ENCODE measurements around the gene LCLAT1. TPM values are rescaled to one million over a fixed set of nuclear protein-coding genes. Genes with fewer than 3 reads are reported as not detected.

The LCLAT1 gene
- total and polyA plus RNA-seq, 2 of the 4 experiments (the other 2 are of a cell fraction), result 7.5 to 11.5 TPM

DNA sequence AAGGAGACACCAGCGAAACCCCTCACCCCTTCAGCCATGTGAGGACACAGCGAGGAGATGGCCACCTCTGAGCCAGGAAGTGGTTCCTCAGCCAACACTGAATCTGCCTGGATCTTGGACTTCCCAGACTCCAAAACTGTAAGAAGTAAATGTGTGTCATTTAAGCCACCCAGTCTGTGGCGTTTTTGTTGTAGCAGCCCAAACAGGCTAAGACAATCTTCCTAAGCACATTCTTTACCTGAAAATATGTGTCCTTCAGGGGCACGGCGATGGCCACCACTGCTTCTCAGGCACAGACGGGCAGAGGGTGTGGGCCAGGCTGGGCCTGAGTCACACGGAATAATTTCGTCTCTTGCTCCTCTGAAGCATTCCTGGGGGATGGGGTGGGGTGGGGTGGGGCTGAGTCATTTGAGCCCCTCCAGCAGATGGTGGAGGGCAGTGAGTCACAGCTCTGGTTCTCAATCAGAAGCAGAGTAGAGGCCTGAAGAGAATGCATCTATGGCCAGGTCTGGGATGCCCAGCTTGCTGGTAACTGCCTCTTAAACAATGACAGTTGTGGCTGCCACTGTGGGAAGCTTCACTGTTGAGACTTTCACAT lies 217.8 kb downstream of the LCLAT1 start:
- Histone ChIP-seq H3K27me3 (ENCODE audit: control insufficient read depth, insufficient read depth, low read length) (no peaks in the 10 kb centered on the region), H2BK5ac (ENCODE audit: low read depth, low read length, poor library complexity, severe bottlenecking) (peak overlapping the region; percentile 99), H3K56ac (ENCODE audit: extremely low read depth, insufficient read depth, low read length) (peak overlapping the region; percentile 98), H3K14ac (replicated peaks; ENCODE audit: low read depth, low read length) (peak overlapping the region; percentile 98), H4K8ac (ENCODE audit: low read depth in 2 of 2, low read length in 2 of 2) (peak overlapping the region; percentile 98 to 99), H3K23ac (ENCODE audit: low read depth, low read length) (peak overlapping the region; percentile 99), H3K9me1 (ENCODE audit: insufficient read depth, low read length) (peaks cover 23% of the 10 kb centered on the region), H2AK5ac (ENCODE audit: low read depth, low read length) (peak overlapping the region; percentile 98), H3K18ac (ENCODE audit: low read depth, low read length) (peak overlapping the region; percentile 99), H2BK120ac (ENCODE audit: low read depth, low read length) (peak overlapping the region; percentile 100), H3K4me1 (ENCODE audit: control insufficient read depth, insufficient read depth, low read length) (peaks cover 26% of the 10 kb centered on the region), H2BK15ac (ENCODE audit: low read depth, low read length) (peak overlapping the region; percentile 98), H4K5ac (ENCODE audit: low read depth, low read length) (peak overlapping the region; percentile 96), H4K91ac (ENCODE audit: insufficient read depth, low read depth, low read length) (peak overlapping the region; percentile 99), H3K4me3 (ENCODE audit: insufficient read depth, low read depth, low read length) (no peak overlapping the region), H2AFZ (replicated peaks; ENCODE audit: low read length, poor library complexity) (peak overlapping the region; percentile 77), H2AK9ac (replicated peaks; ENCODE audit: low read depth, low read length, poor library complexity) (peak overlapping the region; percentile 93), H3K79me1 (ENCODE audit: low read depth in 1 of 2, low read length in 2 of 2) (peaks cover 0 to 16% of the 10 kb centered on the region in 2 experiments; a peak in 3 of 4 replicates), H3K9ac (ENCODE audit: low read depth, low read length) (peak overlapping the region; percentile 64), H3K36me3 (ENCODE audit: control insufficient read depth, insufficient read depth, low read length) (no peaks in the 10 kb centered on the region), H3K4ac (ENCODE audit: low read depth, low read length) (peak overlapping the region; percentile 98), H4K20me1 (ENCODE audit: insufficient read depth, low read length) (no peaks in the 10 kb centered on the region), H3K27ac (ENCODE audit: insufficient read depth, low read length) (peak overlapping the region; percentile 97), H3K9me3 (ENCODE audit: control insufficient read depth, insufficient read depth, low read length) (peaks cover 4% of the 10 kb centered on the region), H3K4me2 (ENCODE audit: low read depth, low read length) (peak overlapping the region; percentile 38; the same call in 1 of the 2 replicates), H2BK20ac (ENCODE audit: low read depth, low read length) (peak overlapping the region; percentile 100)
- dilution Hi-C loops (cut with HindIII; ENCODE audit: low sequenced_read_pairs, unreplicated experiment) (no loop called here), intact Hi-C loops (cut with micrococcal nuclease) (loop anchor here (2.0 kb wide), 1 partner anchor 364 kb away; no protein-coding TSS in a partner anchor), in situ Hi-C loops (cut with MboI; ENCODE audit: low sequenced_read_pairs) (no loop called here)
- CTCF ChIA-PET, result interaction anchor here (0.6 to 2.5 kb wide), 3 partner anchors 47 to 1615 kb away, joined by 3 to 6 read pairs (median 4); no protein-coding TSS in a partner anchor
- POLR2A ChIA-PET (ENCODE audit: unreplicated experiment), result interaction anchor here (0.7 to 1.4 kb wide), 5 partner anchors 15 to 1061 kb away, joined by 3 to 7 read pairs (median 3); partner anchors contain the start of gene LCLAT1
- ATAC-seq (ENCODE audit: low read depth) (peak; percentile 82), DNase-seq (peak; percentile 97)
- 50% methylated on average over 1 of the region's 8 CpGs; no CpG with 5 or more reads in 1 of the 2 experiments for WGBS, 2 experiments (ENCODE audit: extremely low coverage in 2 of 2, insufficient read length in 1 of 2)
- BruUV-seq (replicated peaks), result no TSS peak
- TF ChIP-seq, protein P1, sequence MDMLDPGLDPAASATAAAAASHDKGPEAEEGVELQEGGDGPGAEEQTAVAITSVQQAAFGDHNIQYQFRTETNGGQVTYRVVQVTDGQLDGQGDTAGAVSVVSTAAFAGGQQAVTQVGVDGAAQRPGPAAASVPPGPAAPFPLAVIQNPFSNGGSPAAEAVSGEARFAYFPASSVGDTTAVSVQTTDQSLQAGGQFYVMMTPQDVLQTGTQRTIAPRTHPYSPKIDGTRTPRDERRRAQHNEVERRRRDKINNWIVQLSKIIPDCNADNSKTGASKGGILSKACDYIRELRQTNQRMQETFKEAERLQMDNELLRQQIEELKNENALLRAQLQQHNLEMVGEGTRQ (IDR thresholded peaks at IDR 0.05; ENCODE audit: low read depth, low read length), result no peak
- TF ChIP-seq NFE2L2 (IDR thresholded peaks at IDR 0.05; ENCODE audit: low read depth, low read length) (no peak), MAFK (IDR thresholded peaks at IDR 0.05; ENCODE audit: low read depth, low read length) (no peak), RFX5 (IDR thresholded peaks at IDR 0.05; ENCODE audit: low read depth, low read length) (no peak), ELK1 (IDR thresholded peaks at IDR 0.05; ENCODE audit: borderline replicate concordance, low read depth, low read length) (no peak), RCOR1 (IDR thresholded peaks at IDR 0.05; ENCODE audit: insufficient replicate concordance, low read length) (no peak), FOS (IDR thresholded peaks at IDR 0.05; ENCODE audit: low read depth, low read length) (peak; percentile 95), RAD21 (IDR thresholded peaks at IDR 0.05; ENCODE audit: low read length) (no peak), POLR2A (IDR thresholded peaks at IDR 0.05; ENCODE audit: low read depth, low read length) (no peak), CHD1 (IDR thresholded peaks at IDR 0.05; ENCODE audit: low read depth, low read length) (no peak), MXI1 (IDR thresholded peaks at IDR 0.05; ENCODE audit: borderline replicate concordance, low read depth, low read length) (no peak), SMC3 (IDR thresholded peaks at IDR 0.05; ENCODE audit: low read depth, low read length) (no peak), MAZ (IDR thresholded peaks at IDR 0.05; ENCODE audit: borderline replicate concordance, low read depth, low read length) (peak; percentile 91), CEBPB (IDR thresholded peaks at IDR 0.05; ENCODE audit: low read depth, low read length) (no peak)
- TF ChIP-seq, protein P2, sequence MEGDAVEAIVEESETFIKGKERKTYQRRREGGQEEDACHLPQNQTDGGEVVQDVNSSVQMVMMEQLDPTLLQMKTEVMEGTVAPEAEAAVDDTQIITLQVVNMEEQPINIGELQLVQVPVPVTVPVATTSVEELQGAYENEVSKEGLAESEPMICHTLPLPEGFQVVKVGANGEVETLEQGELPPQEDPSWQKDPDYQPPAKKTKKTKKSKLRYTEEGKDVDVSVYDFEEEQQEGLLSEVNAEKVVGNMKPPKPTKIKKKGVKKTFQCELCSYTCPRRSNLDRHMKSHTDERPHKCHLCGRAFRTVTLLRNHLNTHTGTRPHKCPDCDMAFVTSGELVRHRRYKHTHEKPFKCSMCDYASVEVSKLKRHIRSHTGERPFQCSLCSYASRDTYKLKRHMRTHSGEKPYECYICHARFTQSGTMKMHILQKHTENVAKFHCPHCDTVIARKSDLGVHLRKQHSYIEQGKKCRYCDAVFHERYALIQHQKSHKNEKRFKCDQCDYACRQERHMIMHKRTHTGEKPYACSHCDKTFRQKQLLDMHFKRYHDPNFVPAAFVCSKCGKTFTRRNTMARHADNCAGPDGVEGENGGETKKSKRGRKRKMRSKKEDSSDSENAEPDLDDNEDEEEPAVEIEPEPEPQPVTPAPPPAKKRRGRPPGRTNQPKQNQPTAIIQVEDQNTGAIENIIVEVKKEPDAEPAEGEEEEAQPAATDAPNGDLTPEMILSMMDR (conservative IDR thresholded peaks at IDR 0.05; ENCODE audit: low read depth, low read length), result no peak
